ENCODE data around the gene COL3A1. TPM values are rescaled to one million over a fixed set of nuclear protein-coding genes. Genes with fewer than 3 reads are reported as not detected.

COL3A1 gene
- total and polyA plus RNA-seq, 9 donors: 105 to 829 (median 289) TPM

- Histone ChIP-seq H3K4me1 (ENCODE audit: insufficient read depth) (peaks cover 1% of the 10 kb centered on the region), H3K27ac (peak overlapping the region; percentile 9 to 79)
- 3 to 4% (median 4%) methylated on average over 6 of the region's 6 CpGs for WGBS, 3 donors
Measured at GRCh38 chr2:188978291-188979081, 4.3 kb downstream of the COL3A1 start.

GRCh38 chr2:188979187-188980114 lies 5.3 kb downstream of the COL3A1 start:
- WGBS, 3 donors: 5 to 9% (median 6%) methylated on average over 3 of the region's 3 CpGs
- no peak for TF ChIP-seq POLR2A (IDR thresholded peaks at IDR 0.05)
- no peak for TF ChIP-seq EP300 (IDR thresholded peaks at IDR 0.05)
- TF ChIP-seq CTCF (IDR thresholded peaks at IDR 0.05): no peak
- H3K36me3 ChIP-seq: no peaks in the 10 kb centered on the region
- no peak for DNase-seq
- H3K4me1 ChIP-seq (ENCODE audit: insufficient read depth): peaks cover 1% of the 10 kb centered on the region
- intact Hi-C loops (cut with DNase I): loop anchor here in 3 of 4 donors (5.0 to 10.0 kb wide), 4 partner anchors 195 to 457 kb away; no protein-coding TSS in a partner anchor
- no peaks in the 10 kb centered on the region for H3K9me3 ChIP-seq
- H3K4me3 ChIP-seq: peak overlapping the region; percentile 15
- no peaks in the 10 kb centered on the region for H3K27me3 ChIP-seq
- H3K27ac ChIP-seq: peak overlapping the region in 1 of 2 donors; percentile 79

More at GRCh38 chr2:188978291-188979081, 4.3 kb downstream of the COL3A1 start:
- Histone ChIP-seq H3K9me3 (no peaks in the 10 kb centered on the region), H3K36me3 (no peaks in the 10 kb centered on the region), H3K4me3 (peak overlapping the region; percentile 11), H3K27me3 (no peaks in the 10 kb centered on the region)
- peak in 2 of 5 donors; percentile 27 to 44 for DNase-seq
- TF ChIP-seq POLR2A (IDR thresholded peaks at IDR 0.05) (no peak), CTCF (IDR thresholded peaks at IDR 0.05) (peak in 1 of 3 donors; percentile 19), EP300 (IDR thresholded peaks at IDR 0.05) (peak; percentile 23)
- intact Hi-C loops (cut with DNase I): loop anchor here in 3 of 4 donors (5.0 to 10.0 kb wide), 3 partner anchors 194 to 456 kb away; no protein-coding TSS in a partner anchor

- peaks cover 4% of the 10 kb centered on the region for H3K4me1 ChIP-seq (ENCODE audit: insufficient read depth)
- H3K27me3 ChIP-seq: no peaks in the 10 kb centered on the region
- 41 to 52% (median 49%) methylated on average over 4 of the region's 4 CpGs for WGBS, 3 donors
- no peak overlapping the region for H3K27ac ChIP-seq
- H3K9me3 ChIP-seq: no peaks in the 10 kb centered on the region
- intact Hi-C loops (cut with DNase I): loop anchor here in 1 of 4 donors (5.0 kb wide), 1 partner anchor 446 kb away; no protein-coding TSS in a partner anchor
- peak in 2 of 3 donors; percentile 28 to 46 for TF ChIP-seq CTCF (IDR thresholded peaks at IDR 0.05)
- TF ChIP-seq POLR2A (IDR thresholded peaks at IDR 0.05): no peak
- no peak overlapping the region for H3K4me3 ChIP-seq
- no peak for DNase-seq
- H3K36me3 ChIP-seq: no peaks in the 10 kb centered on the region
Measured at GRCh38 chr2:188983427-188984064, 9.4 kb downstream of the COL3A1 start.

- intact Hi-C loops (cut with DNase I): loop anchor here in 1 of 4 donors (5.0 kb wide), 1 partner anchor 447 kb away; no protein-coding TSS in a partner anchor
- Histone ChIP-seq H3K4me3 (no peak overlapping the region), H3K27ac (no peak overlapping the region), H3K27me3 (no peaks in the 10 kb centered on the region), H3K36me3 (no peaks in the 10 kb centered on the region), H3K4me1 (ENCODE audit: insufficient read depth) (peaks cover 4% of the 10 kb centered on the region), H3K9me3 (no peaks in the 10 kb centered on the region)
- TF ChIP-seq POLR2A (IDR thresholded peaks at IDR 0.05): no peak
- peak in 1 of 3 donors; percentile 62 for TF ChIP-seq CTCF (IDR thresholded peaks at IDR 0.05)
- no peak for DNase-seq
Measured at GRCh38 chr2:188984065-188984491, 9.9 kb downstream of the COL3A1 start.

Data from ovary (tissue), 9 donors.